ENCODE results near the gene NRSN2.
A peak's percentile ranks its signal among the peaks of the same experiment; 100 is the strongest.
"Not testable (repeated sequence)": the region's sequence is repeated elsewhere in the genome, so short reads cannot be mapped to it uniquely, and the experiment has no call there.

NRSN2 gene

GRCh38 chr20:380763-381580, 34.1 kb downstream of the NRSN2 start:
- Histone ChIP-seq H3K4me1 (ENCODE audit: control insufficient read depth, insufficient read depth, low read length) (peaks cover 9% of the 10 kb centered on the region; the same call in 1 of the 2 replicates), H3K27me3 (ENCODE audit: control insufficient read depth, insufficient read depth, low read length) (peaks cover 11% of the 10 kb centered on the region), H3K9ac (ENCODE audit: low read length) (peak overlapping the region; percentile 63)

GRCh38 chr20:381581-382290, 34.8 kb downstream of the NRSN2 start:
- H3K36me3 ChIP-seq (ENCODE audit: control insufficient read depth, insufficient read depth, low read length), result peaks cover 3% of the 10 kb centered on the region; the same call in 1 of the 2 replicates
- H3K27ac ChIP-seq (ENCODE audit: low read depth, low read length), result no peak overlapping the region
- peak overlapping the region; percentile 69 for H3K9ac ChIP-seq (ENCODE audit: low read length)
- H3K9me3 ChIP-seq (ENCODE audit: control insufficient read depth, insufficient read depth, low read depth, low read length), result no peaks in the 10 kb centered on the region
- peak overlapping the region; percentile 79 for H3K4me3 ChIP-seq (ENCODE audit: low read depth, low read length)
- H3K4me1 ChIP-seq (ENCODE audit: control insufficient read depth, insufficient read depth, low read length), result peaks cover 9% of the 10 kb centered on the region; the same call in 1 of the 2 replicates
- peaks cover 11% of the 10 kb centered on the region for H3K27me3 ChIP-seq (ENCODE audit: control insufficient read depth, insufficient read depth, low read length)

More at GRCh38 chr20:380763-381580, 34.1 kb downstream of the NRSN2 start:
- Histone ChIP-seq H3K9me3 (ENCODE audit: control insufficient read depth, insufficient read depth, low read depth, low read length) (no peaks in the 10 kb centered on the region), H3K27ac (ENCODE audit: low read depth, low read length) (no peak overlapping the region; the same call in 1 of the 2 replicates), H3K4me3 (ENCODE audit: low read depth, low read length) (peak overlapping the region; percentile 79), H3K36me3 (ENCODE audit: control insufficient read depth, insufficient read depth, low read length) (peaks cover 3% of the 10 kb centered on the region; the same call in 1 of the 2 replicates)

DNA sequence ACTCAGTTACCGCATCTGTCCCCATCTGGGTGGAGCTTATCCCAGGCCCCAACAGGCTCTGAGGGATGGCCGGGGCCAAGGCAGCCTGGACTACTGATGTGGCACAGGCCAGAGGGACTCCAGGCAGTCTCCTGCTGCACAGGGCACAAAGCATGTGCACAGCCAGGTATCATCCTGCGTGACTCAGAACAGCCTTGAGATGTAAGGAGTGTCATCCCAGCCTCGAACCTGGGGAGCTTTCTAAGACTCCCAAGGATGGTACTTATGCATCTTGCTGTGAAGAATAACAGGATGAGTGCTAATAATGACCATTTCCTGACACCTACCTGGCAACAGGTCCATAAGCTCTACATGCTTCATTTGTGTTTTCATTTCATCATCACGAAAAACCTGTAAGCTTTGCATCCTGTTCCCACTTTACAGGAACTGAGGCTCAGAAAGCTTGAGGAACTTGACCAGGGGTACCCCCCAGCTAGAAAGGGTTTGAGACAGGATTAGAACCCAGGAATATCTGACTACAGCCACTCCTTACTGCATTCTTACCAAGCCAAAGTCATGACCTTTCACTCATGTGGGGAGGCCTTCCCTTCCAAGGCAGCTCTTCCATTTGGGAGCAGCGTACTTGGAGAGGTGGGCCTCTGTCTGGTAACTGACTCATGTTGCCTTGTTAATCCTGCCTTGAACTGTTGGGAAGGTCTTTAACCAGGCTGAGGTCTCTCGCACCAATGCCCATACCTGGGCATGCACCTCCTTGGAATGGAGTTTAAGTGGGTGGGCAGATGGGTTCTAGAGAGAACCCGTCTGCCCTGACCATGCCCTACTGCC, 35.6 kb downstream of the NRSN2 start:
- H3K9me3 ChIP-seq (ENCODE audit: control insufficient read depth, insufficient read depth, low read depth, low read length), result no peaks in the 10 kb centered on the region
- peak overlapping the region; percentile 79 for H3K4me3 ChIP-seq (ENCODE audit: low read depth, low read length)
- H3K4me1 ChIP-seq (ENCODE audit: control insufficient read depth, insufficient read depth, low read length), result peaks cover 9% of the 10 kb centered on the region; the same call in 1 of the 2 replicates
- H3K27ac ChIP-seq (ENCODE audit: low read depth, low read length), result no peak overlapping the region
- peaks cover 3% of the 10 kb centered on the region; the same call in 1 of the 2 replicates for H3K36me3 ChIP-seq (ENCODE audit: control insufficient read depth, insufficient read depth, low read length)
- peak overlapping the region; percentile 14 for H3K9ac ChIP-seq (ENCODE audit: low read length)
- H3K27me3 ChIP-seq (ENCODE audit: control insufficient read depth, insufficient read depth, low read length), result peaks cover 11% of the 10 kb centered on the region

GRCh38 chr20:383889-384288, 37.0 kb downstream of the NRSN2 start:
- no peak overlapping the region for H3K9ac ChIP-seq (ENCODE audit: low read length)
- peaks cover 12% of the 10 kb centered on the region for H3K36me3 ChIP-seq (ENCODE audit: control insufficient read depth, insufficient read depth, low read length)

GRCh38 chr20:384723-385122, 37.8 kb downstream of the NRSN2 start:
- no peak overlapping the region for H3K27ac ChIP-seq (ENCODE audit: low read depth, low read length)
- H3K4me1 ChIP-seq (ENCODE audit: control insufficient read depth, insufficient read depth, low read length), result peaks cover 9% of the 10 kb centered on the region; the same call in 1 of the 2 replicates
- H3K27me3 ChIP-seq (ENCODE audit: control insufficient read depth, insufficient read depth, low read length), result peaks cover 11% of the 10 kb centered on the region
- H3K4me3 ChIP-seq (ENCODE audit: low read depth, low read length), result no peak overlapping the region
- H3K36me3 ChIP-seq (ENCODE audit: control insufficient read depth, insufficient read depth, low read length), result peaks cover 20% of the 10 kb centered on the region
- H3K9ac ChIP-seq (ENCODE audit: low read length), result no peak overlapping the region
- no peaks in the 10 kb centered on the region for H3K9me3 ChIP-seq (ENCODE audit: control insufficient read depth, insufficient read depth, low read depth, low read length)

More at GRCh38 chr20:383889-384288, 37.0 kb downstream of the NRSN2 start:
- Histone ChIP-seq H3K27ac (ENCODE audit: low read depth, low read length) (no peak overlapping the region), H3K4me1 (ENCODE audit: control insufficient read depth, insufficient read depth, low read length) (peaks cover 9% of the 10 kb centered on the region; the same call in 1 of the 2 replicates), H3K4me3 (ENCODE audit: low read depth, low read length) (no peak overlapping the region), H3K27me3 (ENCODE audit: control insufficient read depth, insufficient read depth, low read length) (peaks cover 11% of the 10 kb centered on the region), H3K9me3 (ENCODE audit: control insufficient read depth, insufficient read depth, low read depth, low read length) (no peaks in the 10 kb centered on the region)

- Histone ChIP-seq H3K36me3 (ENCODE audit: control insufficient read depth, insufficient read depth, low read length) (peaks cover 22% of the 10 kb centered on the region), H3K4me3 (ENCODE audit: low read depth, low read length) (no peak overlapping the region), H3K27me3 (ENCODE audit: control insufficient read depth, insufficient read depth, low read length) (peaks cover 11% of the 10 kb centered on the region), H3K4me1 (ENCODE audit: control insufficient read depth, insufficient read depth, low read length) (peaks cover 6% of the 10 kb centered on the region; the same call in 1 of the 2 replicates), H3K9me3 (ENCODE audit: control insufficient read depth, insufficient read depth, low read depth, low read length) (no peaks in the 10 kb centered on the region), H3K27ac (ENCODE audit: low read depth, low read length) (no peak overlapping the region), H3K9ac (ENCODE audit: low read length) (no peak overlapping the region)
These were observed 38.5 kb downstream of the NRSN2 start for GRCh38 chr20:385448-385847.

GRCh38 chr20:386634-387033, 39.7 kb downstream of the NRSN2 start:
- not testable (repeated sequence) for H3K4me1 ChIP-seq (ENCODE audit: control insufficient read depth, insufficient read depth, low read length); H3K27ac ChIP-seq (ENCODE audit: low read depth, low read length); H3K9ac ChIP-seq (ENCODE audit: low read length); H3K9me3 ChIP-seq (ENCODE audit: control insufficient read depth, insufficient read depth, low read depth, low read length); H3K27me3 ChIP-seq (ENCODE audit: control insufficient read depth, insufficient read depth, low read length); H3K4me3 ChIP-seq (ENCODE audit: low read depth, low read length)
- peaks cover 28% of the 10 kb centered on the region for H3K36me3 ChIP-seq (ENCODE audit: control insufficient read depth, insufficient read depth, low read length)

DNA sequence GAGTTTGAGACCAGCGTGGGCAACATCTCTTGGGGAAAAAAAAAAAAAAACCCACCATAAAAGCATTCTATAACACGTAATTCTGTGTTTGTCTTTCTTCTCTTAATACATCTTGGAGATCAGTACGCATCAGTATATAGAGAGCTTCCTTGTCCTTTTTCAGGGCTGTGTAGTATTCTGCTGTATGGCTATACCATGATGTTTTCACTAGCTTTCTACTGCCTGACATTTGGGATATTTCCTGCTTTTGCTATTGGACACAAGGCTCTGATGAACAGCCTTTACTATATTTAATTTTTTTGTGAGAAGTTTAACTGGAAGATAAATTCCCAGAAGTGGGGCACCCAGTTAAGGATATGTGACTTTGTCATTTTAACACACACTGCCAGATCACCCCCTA, 40.6 kb downstream of the NRSN2 start:
- peaks cover 33% of the 10 kb centered on the region for H3K36me3 ChIP-seq (ENCODE audit: control insufficient read depth, insufficient read depth, low read length)
- no peak overlapping the region for H3K4me3 ChIP-seq (ENCODE audit: low read depth, low read length)
- H3K4me1 ChIP-seq (ENCODE audit: control insufficient read depth, insufficient read depth, low read length), result no peaks in the 10 kb centered on the region
- no peak overlapping the region for H3K9ac ChIP-seq (ENCODE audit: low read length)
- peaks cover under 1% of the 10 kb centered on the region; the same call in 1 of the 2 replicates for H3K27me3 ChIP-seq (ENCODE audit: control insufficient read depth, insufficient read depth, low read length)
- no peak overlapping the region for H3K27ac ChIP-seq (ENCODE audit: low read depth, low read length)
- no peaks in the 10 kb centered on the region for H3K9me3 ChIP-seq (ENCODE audit: control insufficient read depth, insufficient read depth, low read depth, low read length)

DNA sequence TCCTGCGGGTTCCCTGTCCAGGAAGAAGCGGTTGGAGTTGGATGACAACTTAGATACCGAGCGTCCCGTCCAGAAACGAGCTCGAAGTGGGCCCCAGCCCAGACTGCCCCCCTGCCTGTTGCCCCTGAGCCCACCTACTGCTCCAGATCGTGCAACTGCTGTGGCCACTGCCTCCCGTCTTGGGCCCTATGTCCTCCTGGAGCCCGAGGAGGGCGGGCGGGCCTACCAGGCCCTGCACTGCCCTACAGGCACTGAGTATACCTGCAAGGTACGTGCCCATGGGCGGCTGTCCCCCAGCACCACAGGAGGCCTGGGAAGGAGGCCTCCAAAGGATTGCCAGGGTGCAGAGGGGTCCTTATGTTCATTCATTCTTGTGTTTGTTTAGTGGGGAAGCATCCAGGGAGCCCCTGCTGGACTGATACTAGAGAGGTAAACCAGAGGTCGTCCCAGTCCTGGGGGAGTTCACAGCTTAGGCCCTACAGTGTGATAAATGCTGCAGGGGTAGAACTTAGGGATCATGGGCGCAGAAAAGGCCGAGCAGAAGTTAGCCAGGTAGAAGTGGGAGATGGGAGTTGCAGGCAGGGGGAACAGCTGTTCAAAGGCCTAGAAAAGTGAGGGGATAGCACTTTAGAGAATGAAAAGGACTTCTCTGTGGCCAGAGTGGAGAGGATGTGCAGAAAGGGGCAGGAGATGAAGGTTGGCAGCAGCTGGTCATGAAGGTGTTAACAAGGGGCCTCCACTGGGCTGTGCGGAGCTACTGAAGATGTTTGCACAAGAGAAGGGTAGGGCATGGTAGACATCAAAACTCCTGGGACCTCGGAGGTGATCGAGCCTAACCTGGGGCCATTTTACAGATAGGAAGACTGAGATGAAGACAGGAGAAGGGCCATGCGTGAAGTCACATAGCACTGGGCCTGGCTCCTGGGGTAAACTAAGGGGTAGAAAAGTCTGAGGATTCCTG, 41.4 kb downstream of the NRSN2 start:
- H3K9me3 ChIP-seq (ENCODE audit: control insufficient read depth, insufficient read depth, low read depth, low read length), result no peaks in the 10 kb centered on the region
- H3K27ac ChIP-seq (ENCODE audit: low read depth, low read length), result no peak overlapping the region
- H3K36me3 ChIP-seq (ENCODE audit: control insufficient read depth, insufficient read depth, low read length), result peaks cover 36% of the 10 kb centered on the region
- no peak overlapping the region for H3K9ac ChIP-seq (ENCODE audit: low read length)
- no peaks in the 10 kb centered on the region for H3K4me1 ChIP-seq (ENCODE audit: control insufficient read depth, insufficient read depth, low read length)
- H3K4me3 ChIP-seq (ENCODE audit: low read depth, low read length), result no peak overlapping the region
- H3K27me3 ChIP-seq (ENCODE audit: control insufficient read depth, insufficient read depth, low read length), result no peaks in the 10 kb centered on the region

- Histone ChIP-seq H3K4me1 (ENCODE audit: control insufficient read depth, insufficient read depth, low read length) (no peaks in the 10 kb centered on the region), H3K4me3 (ENCODE audit: low read depth, low read length) (no peak overlapping the region), H3K9me3 (ENCODE audit: control insufficient read depth, insufficient read depth, low read depth, low read length) (no peaks in the 10 kb centered on the region), H3K9ac (ENCODE audit: low read length) (no peak overlapping the region), H3K27ac (ENCODE audit: low read depth, low read length) (no peak overlapping the region), H3K27me3 (ENCODE audit: control insufficient read depth, insufficient read depth, low read length) (no peaks in the 10 kb centered on the region), H3K36me3 (ENCODE audit: control insufficient read depth, insufficient read depth, low read length) (peaks cover 36% of the 10 kb centered on the region)
These were observed 42.3 kb downstream of the NRSN2 start for GRCh38 chr20:389220-389619.
